ENCODE data around the gene CALB2.

- TF ChIP-seq CTCF (IDR thresholded peaks at IDR 0.05) (no peak), POLR2A (IDR thresholded peaks at IDR 0.05) (no peak)
Measured at GRCh38 chr16:71384073-71384724, 25.7 kb downstream of the CALB2 start.

Measured in body of pancreas (tissue), 4 donors.